IPS-18c (cell line): ENCODE results near the gene RNF123.
"Not testable (repeated sequence)": the region's sequence is repeated elsewhere in the genome, so short reads cannot be mapped to it uniquely, and the experiment has no call there.

Experiments
- H3K4me3 ChIP-seq: 2 replicates; pipeline ENCODE4 v1.7.0; 2013; ENCODE audit warnings: low read depth, mild to moderate bottlenecking, low read length, moderate library complexity; ENCODE audit not compliant: insufficient read depth
- H3K9me3 ChIP-seq: one replicate; pipeline ENCODE4 v1.6.1; 2013; ENCODE audit warnings: mild to moderate bottlenecking, low read length, moderate library complexity; ENCODE audit not compliant: control insufficient read depth, insufficient read depth

RNF123 gene

DNA sequence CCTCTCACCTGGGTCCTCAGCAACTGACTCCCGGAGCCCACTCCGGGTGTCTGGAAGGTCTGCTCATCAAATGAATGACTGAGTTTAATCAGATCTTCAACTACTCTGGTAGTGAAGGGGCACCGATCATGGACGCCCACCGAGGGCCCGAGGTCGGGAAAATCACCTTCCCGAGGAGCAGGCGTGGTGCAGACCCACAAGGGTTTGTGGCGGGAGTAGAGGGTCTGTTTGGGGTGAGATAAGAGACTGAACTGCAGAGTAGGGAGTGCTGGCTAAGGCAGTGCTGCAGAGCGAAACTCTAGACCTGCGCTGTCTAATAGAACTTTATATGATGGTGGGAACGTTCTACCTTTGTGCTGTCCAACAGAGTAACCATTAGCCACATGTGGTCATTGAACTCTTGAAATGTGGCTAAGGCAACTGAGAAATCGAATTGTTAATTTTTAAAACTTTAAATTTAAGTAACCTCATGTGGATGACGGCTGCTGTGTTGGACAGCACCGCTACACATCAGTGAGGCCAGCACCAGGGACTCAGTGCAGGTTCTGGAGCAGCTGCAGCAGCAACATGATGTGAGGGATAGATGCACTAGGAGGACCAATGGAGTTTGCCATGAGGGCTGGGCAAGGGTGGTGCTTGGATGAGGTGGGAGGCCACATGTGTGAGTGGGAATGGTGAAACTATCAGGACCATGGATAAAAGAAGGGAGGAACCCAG, 709 bp downstream of the RNF123 start:
- H3K9me3 ChIP-seq: not testable (repeated sequence)
- H3K4me3 ChIP-seq: peak overlapping the region; percentile 77

DNA sequence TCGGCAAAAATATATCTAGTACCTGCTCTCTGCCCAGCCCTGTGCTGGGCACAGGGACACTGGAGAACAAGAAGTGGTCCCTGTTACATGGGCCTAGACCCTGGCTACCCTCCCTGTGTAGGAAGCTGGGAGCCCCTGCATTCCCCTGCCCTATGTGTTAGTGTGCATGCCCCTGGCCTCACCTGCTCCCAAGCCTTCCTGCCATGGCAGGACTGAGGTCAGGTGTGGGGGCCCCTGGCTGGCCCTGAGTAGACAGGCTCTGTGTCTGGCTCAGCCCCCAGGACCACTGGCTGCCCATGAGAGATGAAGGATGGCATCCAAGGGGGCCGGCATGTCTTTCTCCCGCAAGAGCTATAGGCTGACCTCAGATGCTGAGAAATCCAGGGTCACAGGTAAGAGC, 1.5 kb downstream of the RNF123 start:
- H3K9me3 ChIP-seq, H3K4me3 ChIP-seq: not testable (repeated sequence)

DNA sequence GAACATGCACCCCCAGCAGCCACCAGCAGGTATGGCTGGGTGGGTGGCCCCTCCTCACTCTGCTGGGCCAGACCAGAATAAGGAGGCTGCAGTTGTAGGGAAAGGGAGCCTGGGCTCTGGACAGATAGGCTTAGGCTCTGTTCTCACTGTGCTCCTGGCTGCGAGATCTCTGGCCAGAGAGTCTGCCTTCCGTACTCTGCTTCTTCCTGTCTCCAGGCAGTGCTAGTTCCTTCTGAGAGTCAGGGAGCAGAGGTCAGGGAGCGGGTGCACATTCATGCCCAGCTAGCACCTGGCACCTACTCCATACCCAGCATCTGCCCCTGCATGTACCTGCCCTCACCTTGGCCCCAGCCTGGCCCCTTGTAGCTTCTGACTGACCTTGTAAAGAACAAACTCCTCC, 2.1 kb downstream of the RNF123 start:
- H3K9me3 ChIP-seq, H3K4me3 ChIP-seq: not testable (repeated sequence)

DNA sequence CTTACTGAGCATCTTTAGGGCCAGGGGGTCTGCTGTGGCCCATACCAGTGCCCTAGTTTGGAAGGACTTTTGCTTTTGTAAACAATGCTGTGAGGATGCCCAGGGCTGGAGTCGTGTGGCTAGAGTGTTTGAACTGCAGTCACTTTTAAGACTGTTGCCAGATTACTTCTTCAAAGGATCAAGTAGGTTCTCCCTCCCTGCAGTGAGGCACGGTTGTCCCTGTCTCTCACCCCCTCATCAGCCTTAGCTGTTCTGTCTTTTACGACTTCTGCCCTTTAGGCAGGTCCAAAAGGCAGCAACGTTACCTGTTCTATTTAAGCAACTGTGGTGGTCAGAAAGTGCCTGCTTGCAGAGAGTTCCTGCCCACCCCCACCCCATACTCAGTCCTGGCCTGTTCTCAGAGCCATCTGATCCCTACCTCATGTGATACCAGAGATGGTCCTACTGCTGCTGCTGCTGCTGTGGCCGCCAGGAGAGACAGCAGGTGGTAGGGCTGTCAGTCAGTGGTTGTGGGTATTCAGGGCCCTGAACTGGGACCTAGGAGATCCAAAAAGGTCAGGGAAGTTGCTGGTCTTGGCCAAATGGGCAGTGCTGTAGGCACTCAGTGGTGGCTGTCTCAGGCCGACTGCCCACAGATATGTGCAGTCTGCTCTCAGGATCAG, 5.2 kb downstream of the RNF123 start:
- H3K4me3 ChIP-seq: not testable (repeated sequence)

DNA sequence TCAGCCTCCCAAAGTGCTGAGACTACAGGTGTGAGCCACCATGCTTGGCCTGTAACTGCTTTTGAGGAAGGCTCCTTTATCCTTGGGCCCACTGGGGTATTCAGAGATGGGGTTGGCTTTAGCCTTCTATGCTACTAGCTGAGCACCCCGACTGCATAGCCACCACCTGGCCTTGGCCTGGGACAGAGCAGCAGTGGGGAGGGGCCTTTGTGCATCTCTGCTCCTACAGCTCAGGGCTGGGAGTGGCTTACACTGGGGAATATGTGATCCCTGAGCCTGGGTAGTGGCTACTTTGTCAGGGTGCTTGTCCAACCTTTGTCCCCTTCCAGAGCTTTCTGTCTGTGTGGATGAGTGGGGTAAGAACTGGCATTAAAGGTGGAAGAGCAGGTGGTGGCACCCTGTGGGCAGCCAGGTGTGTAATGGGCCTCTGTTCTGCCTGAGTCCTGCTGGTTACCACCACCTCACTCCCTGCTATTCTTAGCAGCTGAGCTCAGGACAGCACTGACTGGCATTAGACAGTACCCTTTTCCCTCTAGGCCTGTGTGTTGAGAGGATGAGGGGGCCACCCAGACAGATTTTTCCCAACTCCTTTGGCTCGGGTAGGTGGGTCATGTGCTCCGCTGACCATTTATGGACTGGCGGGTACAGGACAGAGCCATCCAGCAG, 6.1 kb downstream of the RNF123 start:
- not testable (repeated sequence) for H3K4me3 ChIP-seq, H3K9me3 ChIP-seq

More for the DNA sequence above, 5.2 kb downstream of the RNF123 start:
- H3K9me3 ChIP-seq: not testable (repeated sequence)

- Histone ChIP-seq H3K9me3 (no peaks in the 10 kb centered on the region), H3K4me3 (no peak overlapping the region)
Observed at GRCh38 chr3:49699281-49699979, 10.1 kb downstream of the RNF123 start.

GRCh38 chr3:49700014-49700413, 10.7 kb downstream of the RNF123 start:
- Histone ChIP-seq H3K4me3 (no peak overlapping the region), H3K9me3 (no peaks in the 10 kb centered on the region)

- H3K4me3 ChIP-seq: no peak overlapping the region
- H3K9me3 ChIP-seq: no peaks in the 10 kb centered on the region
Observed at GRCh38 chr3:49700453-49701128, 11.2 kb downstream of the RNF123 start.

- no peaks in the 10 kb centered on the region for H3K9me3 ChIP-seq
- no peak overlapping the region for H3K4me3 ChIP-seq
Observed at GRCh38 chr3:49701388-49702077, 12.2 kb downstream of the RNF123 start.

DNA sequence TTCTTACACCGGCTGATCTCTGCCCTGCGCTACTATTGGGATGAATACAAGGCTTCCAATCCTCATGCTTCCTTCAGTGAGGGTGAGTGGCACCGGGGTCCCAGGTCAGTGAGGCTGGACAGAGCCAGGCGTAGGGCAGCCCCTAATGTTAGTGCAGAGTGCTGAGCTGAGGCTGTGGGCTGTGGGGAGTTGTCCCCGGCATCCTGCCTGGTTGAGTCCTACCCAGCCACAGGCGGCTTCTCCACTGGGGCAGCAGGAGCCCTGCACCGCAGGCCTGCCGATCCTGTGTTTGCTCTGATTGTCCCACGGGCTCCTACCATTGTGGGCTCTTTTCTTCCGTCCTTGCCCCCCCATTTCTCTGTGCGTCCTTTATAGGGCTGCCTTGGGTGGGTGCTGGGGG, 13.3 kb downstream of the RNF123 start:
- Histone ChIP-seq H3K9me3 (no peaks in the 10 kb centered on the region), H3K4me3 (no peak overlapping the region)

GRCh38 chr3:49703443-49703927, 14.1 kb downstream of the RNF123 start:
- H3K9me3 ChIP-seq: no peaks in the 10 kb centered on the region

DNA sequence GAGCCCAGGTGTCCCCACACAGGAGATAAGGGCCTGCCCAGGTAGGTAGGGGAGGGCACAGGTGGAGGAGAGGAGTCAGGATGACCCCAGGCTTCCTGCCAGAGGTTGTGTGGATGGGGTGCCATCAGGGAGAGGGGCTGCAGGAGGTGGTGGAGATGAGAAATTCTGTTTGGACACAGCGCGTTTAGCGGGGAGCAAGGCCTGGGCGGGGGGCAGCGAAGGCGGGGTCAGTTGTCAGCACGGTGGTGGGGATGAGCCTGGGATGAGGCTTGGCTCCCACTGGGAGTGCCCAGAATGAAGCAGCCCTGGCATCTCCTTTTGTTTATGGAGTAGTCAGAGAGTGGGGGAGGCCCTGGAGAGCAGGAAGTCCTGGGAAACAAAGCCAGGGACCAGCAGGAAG, 14.6 kb downstream of the RNF123 start:
- H3K4me3 ChIP-seq: no peak overlapping the region; the same call in 1 of the 2 replicates
- no peaks in the 10 kb centered on the region for H3K9me3 ChIP-seq

More at GRCh38 chr3:49703443-49703927, 14.1 kb downstream of the RNF123 start:
- H3K4me3 ChIP-seq: no peak overlapping the region; the same call in 1 of the 2 replicates

GRCh38 chr3:49704629-49705028, 15.3 kb downstream of the RNF123 start:
- Histone ChIP-seq H3K4me3 (no peak overlapping the region), H3K9me3 (no peaks in the 10 kb centered on the region)

GRCh38 chr3:49705390-49705960, 16.1 kb downstream of the RNF123 start:
- Histone ChIP-seq H3K9me3 (no peaks in the 10 kb centered on the region), H3K4me3 (no peak overlapping the region)

GRCh38 chr3:49706456-49707112, 17.2 kb downstream of the RNF123 start:
- no peak overlapping the region for H3K4me3 ChIP-seq
- no peaks in the 10 kb centered on the region for H3K9me3 ChIP-seq

DNA sequence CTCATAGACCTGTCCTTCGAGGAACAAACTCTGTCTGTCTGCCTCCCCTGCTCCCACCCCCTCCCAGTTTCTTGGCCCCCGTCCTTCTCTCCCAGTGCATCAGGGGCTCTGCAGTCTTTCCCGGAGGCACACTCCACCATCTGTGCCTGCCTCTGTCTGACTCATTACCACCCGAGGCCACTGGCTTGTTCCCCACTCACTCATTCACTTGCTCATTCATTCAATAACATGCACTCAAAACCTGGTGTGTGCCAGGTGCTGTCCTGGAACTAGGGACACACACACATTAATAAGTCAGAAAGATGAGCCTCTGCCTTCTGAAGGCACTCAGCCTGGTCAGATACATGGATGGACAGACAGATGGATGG, 17.7 kb downstream of the RNF123 start:
- no peak overlapping the region for H3K4me3 ChIP-seq
- H3K9me3 ChIP-seq: no peaks in the 10 kb centered on the region
